Skeletal muscle satellite cell (primary cell): ENCODE results near the gene MARVELD3.

ENCODE experiments used
- H3K27me3 ChIP-seq: 2 replicates; pipeline ENCODE4 v1.7.0; 2013; ENCODE audit warnings: low read length; ENCODE audit not compliant: control insufficient read depth, insufficient read depth
- H3K36me3 ChIP-seq: 2 replicates; pipeline ENCODE4 v1.7.0; 2013; ENCODE audit warnings: mild to moderate bottlenecking, control low read depth, low read length; ENCODE audit not compliant: insufficient read depth
- H3K4me1 ChIP-seq: 2 replicates; pipeline ENCODE4 v1.7.0; 2013; ENCODE audit warnings: low read length; ENCODE audit not compliant: control insufficient read depth, insufficient read depth
- H3K4me2 ChIP-seq: 2 replicates; pipeline ENCODE4 v1.7.0; 2013; ENCODE audit warnings: mild to moderate bottlenecking, low read length
- H3K4me3 ChIP-seq: 2 replicates; pipeline ENCODE4 v1.7.0; 2013; ENCODE audit warnings: low read length
- H3K9ac ChIP-seq: 2 replicates; pipeline ENCODE4 v1.7.0; 2013; ENCODE audit warnings: mild to moderate bottlenecking, low read depth, low read length, moderate library complexity
- H3K9me3 ChIP-seq: replicated peaks from 2 replicates; pipeline ENCODE4 v1.7.0; 2013; ENCODE audit warnings: mild to moderate bottlenecking, control low read depth, low read length

Gene MARVELD3

GRCh38 chr16:71648162-71648561 lies 22.2 kb downstream of the MARVELD3 start:
- no peaks in the 10 kb centered on the region for H3K27me3 ChIP-seq
- H3K36me3 ChIP-seq: peaks cover 52% of the 10 kb centered on the region
- H3K4me1 ChIP-seq: no peaks in the 10 kb centered on the region
- H3K4me3 ChIP-seq: no peak overlapping the region
- H3K9me3 ChIP-seq: no peaks in the 10 kb centered on the region
- H3K9ac ChIP-seq: no peak overlapping the region
- no peak overlapping the region for H3K4me2 ChIP-seq

GRCh38 chr16:71648921-71649320 lies 22.9 kb downstream of the MARVELD3 start:
- Histone ChIP-seq H3K4me1 (no peaks in the 10 kb centered on the region), H3K36me3 (peaks cover 56% of the 10 kb centered on the region), H3K4me2 (no peak overlapping the region), H3K9me3 (no peaks in the 10 kb centered on the region), H3K4me3 (no peak overlapping the region), H3K9ac (no peak overlapping the region), H3K27me3 (no peaks in the 10 kb centered on the region)

- Histone ChIP-seq H3K9ac (no peak overlapping the region), H3K9me3 (no peaks in the 10 kb centered on the region), H3K4me1 (no peaks in the 10 kb centered on the region), H3K4me2 (no peak overlapping the region), H3K36me3 (peaks cover 57% of the 10 kb centered on the region), H3K4me3 (no peak overlapping the region), H3K27me3 (no peaks in the 10 kb centered on the region)
These were observed 23.7 kb downstream of the MARVELD3 start for GRCh38 chr16:71649704-71650103.

GRCh38 chr16:71658771-71659170 lies 32.8 kb downstream of the MARVELD3 start:
- H3K4me1 ChIP-seq: no peaks in the 10 kb centered on the region
- H3K9ac ChIP-seq: no peak overlapping the region
- no peaks in the 10 kb centered on the region for H3K27me3 ChIP-seq
- no peak overlapping the region for H3K4me3 ChIP-seq
- no peaks in the 10 kb centered on the region for H3K9me3 ChIP-seq
- no peak overlapping the region for H3K4me2 ChIP-seq
- H3K36me3 ChIP-seq: peaks cover 37% of the 10 kb centered on the region

GRCh38 chr16:71659471-71659870 lies 33.5 kb downstream of the MARVELD3 start:
- no peaks in the 10 kb centered on the region for H3K27me3 ChIP-seq
- H3K9ac ChIP-seq: no peak overlapping the region
- H3K4me3 ChIP-seq: no peak overlapping the region
- peaks cover 39% of the 10 kb centered on the region for H3K36me3 ChIP-seq
- H3K9me3 ChIP-seq: no peaks in the 10 kb centered on the region
- no peak overlapping the region for H3K4me2 ChIP-seq
- no peaks in the 10 kb centered on the region for H3K4me1 ChIP-seq

GRCh38 chr16:71666264-71666663 lies 40.3 kb downstream of the MARVELD3 start:
- H3K9ac ChIP-seq: no peak overlapping the region
- H3K4me3 ChIP-seq: no peak overlapping the region
- H3K9me3 ChIP-seq: no peaks in the 10 kb centered on the region
- peaks cover 65% of the 10 kb centered on the region for H3K36me3 ChIP-seq
- no peaks in the 10 kb centered on the region for H3K4me1 ChIP-seq
- no peaks in the 10 kb centered on the region for H3K27me3 ChIP-seq
- H3K4me2 ChIP-seq: no peak overlapping the region

GRCh38 chr16:71666928-71667707 lies 41.1 kb downstream of the MARVELD3 start:
- no peak overlapping the region for H3K9ac ChIP-seq
- H3K27me3 ChIP-seq: no peaks in the 10 kb centered on the region
- no peak overlapping the region for H3K4me3 ChIP-seq
- H3K36me3 ChIP-seq: peaks cover 68% of the 10 kb centered on the region
- H3K4me2 ChIP-seq: no peak overlapping the region
- H3K4me1 ChIP-seq: no peaks in the 10 kb centered on the region
- H3K9me3 ChIP-seq: no peaks in the 10 kb centered on the region

GRCh38 chr16:71669926-71670536 lies 44.0 kb downstream of the MARVELD3 start:
- Histone ChIP-seq H3K9me3 (no peaks in the 10 kb centered on the region), H3K4me3 (no peak overlapping the region), H3K36me3 (peaks cover 75% of the 10 kb centered on the region), H3K4me2 (no peak overlapping the region), H3K27me3 (no peaks in the 10 kb centered on the region), H3K9ac (no peak overlapping the region), H3K4me1 (no peaks in the 10 kb centered on the region)

GRCh38 chr16:71670537-71670936 lies 44.6 kb downstream of the MARVELD3 start:
- H3K36me3 ChIP-seq: peaks cover 76% of the 10 kb centered on the region
- no peak overlapping the region for H3K9ac ChIP-seq
- H3K27me3 ChIP-seq: no peaks in the 10 kb centered on the region
- H3K4me3 ChIP-seq: no peak overlapping the region
- no peaks in the 10 kb centered on the region for H3K4me1 ChIP-seq
- no peak overlapping the region for H3K4me2 ChIP-seq
- H3K9me3 ChIP-seq: no peaks in the 10 kb centered on the region

- Histone ChIP-seq H3K9ac (no peak overlapping the region), H3K4me1 (no peaks in the 10 kb centered on the region), H3K4me2 (no peak overlapping the region), H3K4me3 (no peak overlapping the region), H3K9me3 (no peaks in the 10 kb centered on the region), H3K27me3 (no peaks in the 10 kb centered on the region), H3K36me3 (peaks cover 77% of the 10 kb centered on the region)
These were observed 45.2 kb downstream of the MARVELD3 start for GRCh38 chr16:71671165-71671564.

- Histone ChIP-seq H3K36me3 (peaks cover 71% of the 10 kb centered on the region), H3K27me3 (no peaks in the 10 kb centered on the region), H3K9ac (no peak overlapping the region), H3K4me2 (no peak overlapping the region), H3K9me3 (no peaks in the 10 kb centered on the region), H3K4me1 (no peaks in the 10 kb centered on the region), H3K4me3 (no peak overlapping the region)
These were observed 46.1 kb downstream of the MARVELD3 start for GRCh38 chr16:71672125-71672524.
